Gastroesophageal sphincter (tissue), 3 donors: ENCODE results near the gene MAP4K4.

Experiments used
- CTCF ChIP-seq, 4 experiments: fragments of 200-600 bp in 2 of 4; fragments of 450-650 bp in 2 of 4; sonication (generic) in 1 of 4; IDR thresholded peaks; one replicate each; pipeline ENCODE4 v1.5.1; 2017 to 2019; ENCODE audit warnings: antibody characterized with exemption in 4 of 4, mild to moderate bottlenecking in 2 of 4, moderate library complexity in 2 of 4
- POLR2A ChIP-seq, 2 donors: fragments of 450-650 bp; IDR thresholded peaks; one replicate each; pipeline ENCODE4 v1.6.1; 2017; ENCODE audit warnings: antibody characterized with exemption in 2 of 2, mild to moderate bottlenecking in 2 of 2, moderate library complexity in 1 of 2
- POLR2AphosphoS5 ChIP-seq: sonication (generic); formaldehyde crosslinking; IDR thresholded peaks from one replicate; pipeline ENCODE4 v1.6.1; 2017; ENCODE audit warnings: antibody characterized with exemption

- no peak for TF ChIP-seq CTCF (IDR thresholded peaks at IDR 0.05)
- no peak for TF ChIP-seq POLR2A (IDR thresholded peaks at IDR 0.05)
- TF ChIP-seq POLR2AphosphoS5 = no peak
Observed at GRCh38 chr2:101869527-101869926, 172.0 kb downstream of the MAP4K4 start.
